H1 (cell line): ENCODE data around the gene TUBB8B. TPM values are rescaled to one million over a fixed set of nuclear protein-coding genes. Genes with fewer than 3 reads are reported as not detected.
"Not testable (repeated sequence)": the region's sequence is repeated elsewhere in the genome, so short reads cannot be mapped to it uniquely, and the experiment has no call there.

ENCODE experiments used
- CTCF ChIA-PET: fragments of 300-600 bp; sonication (Branson Sonifier 250); formaldehyde crosslinking; loops from one replicate; lab custom pipeline; 2021; ENCODE audit not compliant: partially characterized antibody; lab: Charles Lee
- POLR2A ChIA-PET: fragments of 300-600 bp; sonication (Branson Sonifier 250); formaldehyde crosslinking; loops from one replicate; lab custom pipeline; 2021; ENCODE audit warnings: inconsistent platforms; ENCODE audit not compliant: partially characterized antibody; lab: Charles Lee
- DNase-seq, 2 experiments: peaks; one replicate each; pipeline versions ENCODE4 v3.0.0 to v3.0.0-alpha.2; 2010 to 2022; ENCODE audit warnings: low spot score in 2 of 2, low read depth in 1 of 2, mixed read lengths in 1 of 2
- FAIRE-seq: peaks from 2 replicates; lab custom pipeline; 2011; peaks lifted over from hg19 to GRCh38; lab: Jason Lieb, UNC
- H2AFZ ChIP-seq: 2 replicates; pipeline ENCODE4 v1.8.1; 2012; ENCODE audit warnings: low read length, inconsistent platforms
- H2AK5ac ChIP-seq: 2 replicates; pipeline ENCODE4 v1.6.1; 2013; ENCODE audit warnings: low read depth, low read length
- H2BK120ac ChIP-seq: replicated peaks from 2 replicates; pipeline ENCODE3; 2013; ENCODE audit warnings: low read depth, low read length, inconsistent platforms
- H2BK12ac ChIP-seq: 2 replicates; pipeline ENCODE4 v1.6.1; 2013; ENCODE audit warnings: low read depth, low read length
- H2BK15ac ChIP-seq: 2 replicates; pipeline ENCODE4 v1.6.1; 2013; ENCODE audit warnings: low read length
- H2BK20ac ChIP-seq: 2 replicates; pipeline ENCODE4 v1.6.1; 2013; ENCODE audit warnings: low read length
- H2BK5ac ChIP-seq: 2 replicates; pipeline ENCODE4 v1.6.1; 2013; ENCODE audit warnings: low read depth, low read length
- H3K14ac ChIP-seq: 2 replicates; pipeline ENCODE4 v1.6.1; 2013; ENCODE audit warnings: inconsistent platforms; ENCODE audit not compliant: insufficient read length
- H3K18ac ChIP-seq: 2 replicates; pipeline ENCODE4 v1.6.1; 2013; ENCODE audit warnings: low read length; ENCODE audit errors: extremely low read depth
- H3K23ac ChIP-seq: 2 replicates; pipeline ENCODE4 v1.6.1; 2013; ENCODE audit warnings: inconsistent platforms; ENCODE audit not compliant: insufficient read length
- H3K23me2 ChIP-seq: 2 replicates; pipeline ENCODE4 v1.6.1; 2013; ENCODE audit warnings: low read depth, low read length
- H3K27ac ChIP-seq: 2 replicates; pipeline ENCODE4 v1.6.1; 2011; ENCODE audit warnings: low read depth, low read length, inconsistent platforms
- H3K27me3 ChIP-seq, 4 experiments: replicated peaks in 1 of 4; 1 replicate in 1 of 4; 2 replicates in 3 of 4; pipeline versions ENCODE4 v1.6.1 to v1.8.1; 2011 to 2013; ENCODE audit warnings: low read length in 3 of 4, mild to moderate bottlenecking in 3 of 4, inconsistent platforms in 2 of 4, mixed read lengths in 2 of 4, moderate library complexity in 1 of 4; ENCODE audit not compliant: control insufficient read depth in 3 of 4, insufficient read depth in 3 of 4; ENCODE audit errors: extremely low read depth in 1 of 4
- H3K36me3 ChIP-seq, 4 experiments: 2 replicates each; pipeline versions ENCODE4 v1.6.1 to v1.8.1; 2011 to 2013; ENCODE audit warnings: mild to moderate bottlenecking in 4 of 4, low read length in 3 of 4, moderate library complexity in 2 of 4, control low read depth in 1 of 4, inconsistent platforms in 1 of 4; ENCODE audit not compliant: insufficient read depth in 4 of 4, control insufficient read depth in 2 of 4
- H3K4ac ChIP-seq: replicated peaks from 2 replicates; pipeline ENCODE3; 2013; ENCODE audit warnings: low read length, low read depth, mixed read lengths, inconsistent platforms; ENCODE audit not compliant: insufficient read length
- H3K4me1 ChIP-seq, 4 experiments: replicated peaks in 1 of 4; 1 replicate in 1 of 4; 2 replicates in 3 of 4; pipeline versions ENCODE4 v1.6.1 to v1.8.1; 2011 to 2013; ENCODE audit warnings: low read length in 3 of 4, inconsistent platforms in 2 of 4, mixed read lengths in 1 of 4; ENCODE audit not compliant: insufficient read depth in 4 of 4, control insufficient read depth in 3 of 4
- H3K4me2 ChIP-seq, 2 experiments: 2 replicates each; pipeline versions ENCODE4 v1.6.1 to v1.8.1; 2011 to 2013; ENCODE audit warnings: low read depth in 2 of 2, low read length in 2 of 2, control low read depth in 1 of 2, inconsistent platforms in 1 of 2, mild to moderate bottlenecking in 1 of 2; ENCODE audit not compliant: insufficient read depth in 1 of 2
- H3K4me3 ChIP-seq, 4 experiments: fragments of 200-600, 300-600 bp in 1 of 4; sonication (generic), shearing (Covaris generic), sonication (Bioruptor Twin) in 1 of 4; 2 replicates each; pipeline versions ENCODE4 v1.5.1 to v1.8.1; 2011 to 2016; ENCODE audit warnings: low read length in 4 of 4, low read depth in 3 of 4, control low read depth in 2 of 4, inconsistent platforms in 2 of 4, mild to moderate bottlenecking in 2 of 4, mixed read lengths in 1 of 4, moderate library complexity in 1 of 4; ENCODE audit not compliant: insufficient read depth in 2 of 4; ENCODE audit errors: extremely low read depth in 1 of 4
- H3K56ac ChIP-seq: replicated peaks from 2 replicates; pipeline ENCODE3; 2013; ENCODE audit warnings: low read depth, mild to moderate bottlenecking, mixed read lengths, low read length, inconsistent platforms; ENCODE audit not compliant: insufficient read length
- H3K79me1 ChIP-seq: 2 replicates; pipeline ENCODE4 v1.6.1; 2013; ENCODE audit warnings: low read depth, low read length, control low read depth
- H3K79me2 ChIP-seq, 2 experiments: 2 replicates each; pipeline versions ENCODE4 v1.6.1 to v1.8.1; 2012 to 2013; ENCODE audit warnings: low read length in 2 of 2, mild to moderate bottlenecking in 2 of 2, inconsistent platforms in 1 of 2; ENCODE audit not compliant: insufficient read depth in 2 of 2, control insufficient read depth in 1 of 2
- H3K9ac ChIP-seq, 4 experiments: replicated peaks in 1 of 4; 1 replicate in 1 of 4; 2 replicates in 3 of 4; pipeline versions ENCODE4 v1.6.1 to v1.8.1; 2011 to 2013; ENCODE audit warnings: low read depth in 3 of 4, low read length in 3 of 4, control low read depth in 2 of 4, mild to moderate bottlenecking in 2 of 4, moderate library complexity in 2 of 4, inconsistent platforms in 1 of 4; ENCODE audit errors: extremely low read depth in 1 of 4
- H3K9me3 ChIP-seq, 2 experiments: 2 replicates each; pipeline versions ENCODE4 v1.6.1 to v1.8.1; 2012 to 2013; ENCODE audit warnings: mild to moderate bottlenecking in 2 of 2, moderate library complexity in 2 of 2, control low read depth in 1 of 2, inconsistent platforms in 1 of 2, low read depth in 1 of 2, low read length in 1 of 2, mixed read lengths in 1 of 2; ENCODE audit not compliant: insufficient read depth in 2 of 2
- H4K20me1 ChIP-seq, 2 experiments: replicated peaks in 1 of 2; 2 replicates each; pipeline versions ENCODE3 to v1.8.1; 2011 to 2013; ENCODE audit warnings: inconsistent platforms in 2 of 2, low read length in 2 of 2, mild to moderate bottlenecking in 1 of 2; ENCODE audit not compliant: insufficient read depth in 2 of 2, control insufficient read depth in 1 of 2
- H4K5ac ChIP-seq: 2 replicates; pipeline ENCODE4 v1.6.1; 2013; ENCODE audit warnings: low read length, low read depth, mixed read lengths, inconsistent platforms; ENCODE audit not compliant: insufficient read length
- H4K8ac ChIP-seq: 2 replicates; pipeline ENCODE4 v1.8.0; 2013; ENCODE audit warnings: mild to moderate bottlenecking, moderate library complexity, low read length, inconsistent platforms; ENCODE audit not compliant: insufficient read depth; ENCODE audit errors: extremely low read depth
- H4K91ac ChIP-seq: replicated peaks from 2 replicates; pipeline ENCODE3; 2013; ENCODE audit warnings: low read length, mixed read lengths, inconsistent platforms; ENCODE audit not compliant: insufficient read length
- POLR2AphosphoS5 ChIP-seq: IDR thresholded peaks from 2 replicates; pipeline ENCODE4 v1.6.1; 2011; ENCODE audit warnings: low read depth, low read length
- WGBS, 2 experiments: shearing (Covaris generic) in 1 of 2; methylation state at CpG; one replicate each; pipeline versions ENCODE4 v1.1.6 to v1.1.7; 2013 to 2015; ENCODE audit warnings: low lambda C conversion rate in 2 of 2, mixed read lengths in 2 of 2, inconsistent platforms in 1 of 2, low coverage in 1 of 2, missing lambda C conversion rate in 1 of 2; ENCODE audit not compliant: insufficient replicate concordance in 2 of 2, insufficient coverage in 1 of 2, insufficient read length in 1 of 2; ENCODE audit errors: extremely low coverage in 1 of 2, missing lambda C conversion rate in 1 of 2; 5-methylcytosine and 5-hydroxymethylcytosine counted together
- polyA plus RNA-seq, 7 experiments: library from polyadenylated mRNA; depleted of rRNA in 3 of 7; stranded (reverse) in 5 of 7; unstranded in 2 of 7; fragments of >200 nt in 5 of 7; fragments of 200-250 nt in 2 of 7; gene quantifications; 1 replicate in 5 of 7; 2 replicates in 1 of 7; 4 replicates in 1 of 7; pipeline versions ENCODE4 v1.2.1 to v1.2.3, GENCODE V29; 2011 to 2013; ENCODE audit warnings: missing spikeins in 2 of 7, mixed read lengths in 2 of 7
- total RNA-seq: library from RNA; stranded (reverse); fragmentation: NEBNext Ultra II Directional; extraction: Animal tissue kit (Norgen Biotek cat#: 25700); gene quantifications from 2 replicates; pipeline ENCODE4 v1.2.1, GENCODE V29; 2021

TUBB8B gene
- total and polyA plus RNA-seq, 2 of the 8 experiments (the other 6 are each of a cell fraction or from before 2014, with no cell fraction given): 0.60 to 1.3 TPM

- H3K23ac ChIP-seq, H3K36me3 ChIP-seq, H3K79me1 ChIP-seq, H3K4ac ChIP-seq, DNase-seq, H2BK15ac ChIP-seq, H4K91ac ChIP-seq, H3K9ac ChIP-seq, H3K18ac ChIP-seq, H2BK12ac ChIP-seq, H4K5ac ChIP-seq, H2AFZ ChIP-seq, H3K4me2 ChIP-seq, H4K20me1 ChIP-seq, H3K27me3 ChIP-seq, H2BK120ac ChIP-seq, H2BK5ac ChIP-seq, POLR2A ChIA-PET, H3K14ac ChIP-seq, CTCF ChIA-PET, H3K56ac ChIP-seq, H3K23me2 ChIP-seq, H3K27ac ChIP-seq, H3K4me1 ChIP-seq, H2BK20ac ChIP-seq, H3K4me3 ChIP-seq, H2AK5ac ChIP-seq, H3K79me2 ChIP-seq: not testable (repeated sequence)
- WGBS, 2 experiments: 95% methylated on average over 2 of the region's 2 CpGs; no CpG with 5 or more reads in 1 of the 2 experiments
- TF ChIP-seq POLR2AphosphoS5: 0 out of 2 replicates have a peak, but pooled peaks have one; percentile 28
- Histone ChIP-seq H4K8ac (peak overlapping the region; percentile 87; the same call in 1 of the 2 replicates), H3K9me3 (peaks cover 26 to 43% of the 10 kb centered on the region in 2 experiments)
- peak; percentile 85 for FAIRE-seq
Measured at GRCh38 chr18:63656-64055, 14.2 kb upstream of the TUBB8B start.

DNA sequence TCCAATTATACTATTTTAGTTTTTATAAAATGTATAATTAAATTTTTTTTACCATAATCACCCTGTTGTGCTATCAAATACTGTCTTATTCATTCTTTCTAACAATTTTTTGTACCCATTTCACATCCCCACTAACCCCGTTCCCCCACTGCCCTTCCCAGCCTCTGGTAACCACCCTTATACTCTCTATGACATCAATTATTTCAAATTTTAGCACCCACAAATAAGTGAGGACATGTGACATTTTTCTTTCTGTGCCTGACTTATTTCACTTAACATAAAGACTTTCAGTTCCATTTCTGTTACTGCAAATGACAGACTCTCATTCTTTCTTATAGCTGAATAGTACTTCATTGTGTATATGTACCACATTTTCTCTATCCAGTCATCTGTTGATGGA lies 5.0 kb upstream of the TUBB8B start:
- H4K20me1 ChIP-seq, H3K4me3 ChIP-seq, H2AK5ac ChIP-seq, H3K79me1 ChIP-seq, H3K36me3 ChIP-seq, H4K91ac ChIP-seq, POLR2A ChIA-PET, H2BK20ac ChIP-seq, H3K4me1 ChIP-seq, H3K4ac ChIP-seq, H3K27me3 ChIP-seq, H3K23me2 ChIP-seq, H2BK120ac ChIP-seq, CTCF ChIA-PET, H3K23ac ChIP-seq, DNase-seq, H2BK5ac ChIP-seq, H2BK15ac ChIP-seq, H3K18ac ChIP-seq, H2AFZ ChIP-seq, H4K5ac ChIP-seq, H3K9me3 ChIP-seq, H3K56ac ChIP-seq, H4K8ac ChIP-seq, H3K79me2 ChIP-seq, H3K14ac ChIP-seq, H2BK12ac ChIP-seq, H3K27ac ChIP-seq, H3K4me2 ChIP-seq, H3K9ac ChIP-seq, FAIRE-seq: not testable (repeated sequence)
- 83% methylated on average over 1 of the region's 1 CpG; no CpG with 5 or more reads in 1 of the 2 experiments for WGBS, 2 experiments
